Colonic mucosa (tissue), 4 donors: ENCODE results near the gene RGS17. TPM values are rescaled to one million over a fixed set of nuclear protein-coding genes. Genes with fewer than 3 reads are reported as not detected.

Experiments
- DNase-seq: peaks from one replicate; pipeline ENCODE4 v3.0.0-alpha.2; 2020
- H3K27ac ChIP-seq: fragments of 200-600 bp; one replicate; pipeline ENCODE4 v1.8.0; 2021
- H3K27me3 ChIP-seq: fragments of 200-600 bp; one replicate; pipeline ENCODE4 v1.8.0; 2021
- H3K36me3 ChIP-seq: fragments of 200-600 bp; one replicate; pipeline ENCODE4 v1.8.0; 2021
- H3K4me1 ChIP-seq: fragments of 200-600 bp; one replicate; pipeline ENCODE4 v1.8.0; 2021; ENCODE audit warnings: mild to moderate bottlenecking
- H3K4me3 ChIP-seq: fragments of 200-600 bp; one replicate; pipeline ENCODE4 v1.8.0; 2021
- H3K9ac ChIP-seq, 2 donors: one replicate each; pipeline ENCODE4 v1.7.0; 2013; ENCODE audit warnings: control low read depth in 2 of 2, low read depth in 2 of 2, low read length in 2 of 2
- H3K9me3 ChIP-seq: fragments of 200-600 bp; one replicate; pipeline ENCODE4 v1.8.0; 2021
- CTCF ChIP-seq: fragments of 200-600 bp; IDR thresholded peaks from one replicate; pipeline ENCODE4 v1.8.0; 2022; ENCODE audit warnings: antibody characterized with exemption, mild to moderate bottlenecking
- intact Hi-C: fragments of 100-400 bp; cut with DNase I; formaldehyde crosslinking; loops from one replicate; pipeline ENCODE4 v1.14.1; 2022
- total RNA-seq, 2 donors: library from RNA; stranded (reverse); fragmentation: NEBNext Ultra II Directional in 1 of 2; extraction: Animal tissue kit (Norgen Biotek cat#: 25700) in 1 of 2; gene quantifications; one replicate each; pipeline ENCODE4 v1.2.1, GENCODE V29; 2021
- donor health status: healthy.
- donor health status: DM: no; HTN: no; CAD: no.
- donor health status: DM: no; HTN: no; CAD: no.

RGS17 gene
- total RNA-seq, 2 donors from 2014 or later, result 0.25 to 0.53 TPM

- H3K4me3 ChIP-seq, result no peak overlapping the region
- H3K27me3 ChIP-seq, result no peaks in the 10 kb centered on the region
- no peaks in the 10 kb centered on the region for H3K4me1 ChIP-seq
- no peak overlapping the region for H3K9ac ChIP-seq
- peak; percentile 10 for TF ChIP-seq CTCF
- intact Hi-C loops, result loop anchor here (1.0 kb wide), 1 partner anchor 160 kb away; no protein-coding TSS in a partner anchor
- DNase-seq, result no peak
- no peak overlapping the region for H3K27ac ChIP-seq
- no peaks in the 10 kb centered on the region for H3K36me3 ChIP-seq
- H3K9me3 ChIP-seq, result no peaks in the 10 kb centered on the region
These were observed 106.4 kb downstream of the RGS17 start for GRCh38 chr6:153024709-153025017.

GRCh38 chr6:153023977-153024708 lies 106.9 kb downstream of the RGS17 start:
- no peaks in the 10 kb centered on the region for H3K36me3 ChIP-seq
- peak; percentile 66 for TF ChIP-seq CTCF
- peak; percentile 42 for DNase-seq
- no peaks in the 10 kb centered on the region for H3K4me1 ChIP-seq
- no peaks in the 10 kb centered on the region for H3K27me3 ChIP-seq
- H3K9me3 ChIP-seq, result no peaks in the 10 kb centered on the region
- H3K27ac ChIP-seq, result no peak overlapping the region
- intact Hi-C loops, result loop anchor here (1.0 kb wide), 1 partner anchor 160 kb away; no protein-coding TSS in a partner anchor
- no peak overlapping the region for H3K9ac ChIP-seq
- H3K4me3 ChIP-seq, result no peak overlapping the region

- Histone ChIP-seq H3K4me1 (no peaks in the 10 kb centered on the region), H3K36me3 (no peaks in the 10 kb centered on the region), H3K9ac (no peak overlapping the region), H3K27me3 (no peaks in the 10 kb centered on the region), H3K9me3 (no peaks in the 10 kb centered on the region), H3K4me3 (no peak overlapping the region), H3K27ac (no peak overlapping the region)
- intact Hi-C loops, result no loop called here
- no peak for TF ChIP-seq CTCF
- no peak for DNase-seq
These were observed 112.7 kb downstream of the RGS17 start for GRCh38 chr6:153018355-153018754.

GRCh38 chr6:153016846-153017245 lies 114.2 kb downstream of the RGS17 start:
- H3K27me3 ChIP-seq, result no peaks in the 10 kb centered on the region
- TF ChIP-seq CTCF, result no peak
- no peak overlapping the region for H3K27ac ChIP-seq
- intact Hi-C loops, result no loop called here
- H3K4me1 ChIP-seq, result no peaks in the 10 kb centered on the region
- no peaks in the 10 kb centered on the region for H3K36me3 ChIP-seq
- DNase-seq, result no peak
- no peak overlapping the region for H3K4me3 ChIP-seq
- no peak overlapping the region for H3K9ac ChIP-seq
- H3K9me3 ChIP-seq, result no peaks in the 10 kb centered on the region

GRCh38 chr6:153015094-153015640 lies 115.9 kb downstream of the RGS17 start:
- no peak for TF ChIP-seq CTCF
- Histone ChIP-seq H3K4me1 (no peaks in the 10 kb centered on the region), H3K36me3 (no peaks in the 10 kb centered on the region), H3K27me3 (no peaks in the 10 kb centered on the region), H3K9ac (no peak overlapping the region), H3K4me3 (no peak overlapping the region), H3K9me3 (no peaks in the 10 kb centered on the region), H3K27ac (no peak overlapping the region)
- intact Hi-C loops, result no loop called here
- no peak for DNase-seq
